AG04450 (cell line): ENCODE results near the gene CCL28. TPM values are rescaled to one million over a fixed set of nuclear protein-coding genes. Genes with fewer than 3 reads are reported as not detected.

Source experiments
- CTCF ChIA-PET: fragments of 300-600, 350-600 bp; formaldehyde crosslinking; extraction: SDS; loops from one replicate; lab custom pipeline; 2022; ENCODE audit warnings: antibody characterized with exemption, inconsistent platforms; lab: Charles Lee
- POLR2A ChIA-PET: fragments of 350-600 bp; formaldehyde crosslinking; extraction: SDS; loops from one replicate; lab custom pipeline; 2021; ENCODE audit warnings: antibody characterized with exemption, inconsistent platforms; lab: Yijun Ruan, JAX
- DNase-seq: peaks from one replicate; pipeline ENCODE4 v3.0.0-alpha.2; 2011; ENCODE audit warnings: low read depth, low spot score
- H3K27ac ChIP-seq: one replicate; pipeline ENCODE4 v1.5.1; 2012; ENCODE audit warnings: low read depth, low read length, control low read depth
- H3K27me3 ChIP-seq: one replicate; pipeline ENCODE4 v1.6.0; 2012; ENCODE audit warnings: low read length; ENCODE audit not compliant: control insufficient read depth, insufficient read depth
- H3K4me3 ChIP-seq: 2 replicates; pipeline ENCODE4 v1.5.1; 2011; ENCODE audit warnings: mild to moderate bottlenecking, low read depth, low read length, control low read depth
- H3K9me3 ChIP-seq: 2 replicates; pipeline ENCODE4 v1.5.1; 2012; ENCODE audit warnings: low read length; ENCODE audit not compliant: control insufficient read depth, insufficient read depth
- polyA plus RNA-seq: library from polyadenylated mRNA; depleted of rRNA; stranded (reverse); fragments of >200 nt; gene quantifications from 2 replicates; pipeline ENCODE4 v1.2.3, GENCODE V29; 2011
- TF ChIP-seq, protein P1 (sequence below): IDR thresholded peaks from 2 replicates; pipeline ENCODE4 v1.5.1; 2011; ENCODE audit warnings: low read depth, low read length, control low read depth, inconsistent platforms

Gene CCL28
- polyA plus RNA-seq, 1 experiment: 0.04 TPM

DNA sequence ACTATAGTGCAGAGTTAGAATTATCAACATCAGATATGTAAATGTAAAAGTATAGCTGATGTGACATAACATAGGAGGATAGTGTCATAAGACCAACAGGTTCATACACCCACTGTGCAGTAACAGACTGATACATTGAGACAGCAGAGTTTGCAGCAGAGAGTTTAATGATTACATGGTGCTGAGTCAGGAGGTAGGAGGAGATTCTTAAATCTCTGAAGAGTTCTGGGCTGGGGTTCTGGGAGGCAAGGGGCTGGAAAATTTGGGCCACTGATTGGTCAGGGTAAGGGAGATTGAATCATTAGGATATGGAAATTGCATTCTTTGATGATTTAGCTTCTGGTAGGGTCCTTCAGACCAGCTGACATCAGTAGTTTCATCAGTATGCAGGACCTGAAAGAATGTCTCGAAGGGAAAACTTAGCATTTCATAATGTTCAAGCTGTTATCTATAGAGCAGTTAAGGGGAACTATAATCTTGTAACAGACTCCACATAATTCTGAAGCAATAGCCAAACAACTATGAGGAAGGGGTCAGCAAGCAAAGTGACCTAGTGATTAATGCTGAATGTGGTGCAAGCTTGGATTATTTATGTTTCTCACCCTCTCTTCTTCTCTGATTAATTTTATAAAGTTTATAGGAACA, 35.6 kb downstream of the CCL28 start:
- H3K4me3 ChIP-seq: no peak overlapping the region
- no peak for DNase-seq
- ChIA-PET CTCF (no interaction called here), POLR2A (no interaction called here)
- no peaks in the 10 kb centered on the region for H3K9me3 ChIP-seq
- no peaks in the 10 kb centered on the region for H3K27me3 ChIP-seq
- TF ChIP-seq, protein P1, sequence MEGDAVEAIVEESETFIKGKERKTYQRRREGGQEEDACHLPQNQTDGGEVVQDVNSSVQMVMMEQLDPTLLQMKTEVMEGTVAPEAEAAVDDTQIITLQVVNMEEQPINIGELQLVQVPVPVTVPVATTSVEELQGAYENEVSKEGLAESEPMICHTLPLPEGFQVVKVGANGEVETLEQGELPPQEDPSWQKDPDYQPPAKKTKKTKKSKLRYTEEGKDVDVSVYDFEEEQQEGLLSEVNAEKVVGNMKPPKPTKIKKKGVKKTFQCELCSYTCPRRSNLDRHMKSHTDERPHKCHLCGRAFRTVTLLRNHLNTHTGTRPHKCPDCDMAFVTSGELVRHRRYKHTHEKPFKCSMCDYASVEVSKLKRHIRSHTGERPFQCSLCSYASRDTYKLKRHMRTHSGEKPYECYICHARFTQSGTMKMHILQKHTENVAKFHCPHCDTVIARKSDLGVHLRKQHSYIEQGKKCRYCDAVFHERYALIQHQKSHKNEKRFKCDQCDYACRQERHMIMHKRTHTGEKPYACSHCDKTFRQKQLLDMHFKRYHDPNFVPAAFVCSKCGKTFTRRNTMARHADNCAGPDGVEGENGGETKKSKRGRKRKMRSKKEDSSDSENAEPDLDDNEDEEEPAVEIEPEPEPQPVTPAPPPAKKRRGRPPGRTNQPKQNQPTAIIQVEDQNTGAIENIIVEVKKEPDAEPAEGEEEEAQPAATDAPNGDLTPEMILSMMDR: no peak
- H3K27ac ChIP-seq: no peak overlapping the region

- TF ChIP-seq, protein P1: no peak
- no peak for DNase-seq
- H3K27ac ChIP-seq: no peak overlapping the region
- no peak overlapping the region for H3K4me3 ChIP-seq
- ChIA-PET CTCF (no interaction called here), POLR2A (no interaction called here)
- H3K9me3 ChIP-seq: no peaks in the 10 kb centered on the region
- H3K27me3 ChIP-seq: no peaks in the 10 kb centered on the region
Measured at GRCh38 chr5:43371821-43372220, 40.4 kb downstream of the CCL28 start.

GRCh38 chr5:43370352-43370751, 41.8 kb downstream of the CCL28 start:
- DNase-seq: no peak
- CTCF ChIA-PET: no interaction called here
- TF ChIP-seq, protein P1: no peak
- POLR2A ChIA-PET: no interaction called here
- Histone ChIP-seq H3K4me3 (no peak overlapping the region), H3K9me3 (no peaks in the 10 kb centered on the region), H3K27me3 (no peaks in the 10 kb centered on the region), H3K27ac (no peak overlapping the region)

DNA sequence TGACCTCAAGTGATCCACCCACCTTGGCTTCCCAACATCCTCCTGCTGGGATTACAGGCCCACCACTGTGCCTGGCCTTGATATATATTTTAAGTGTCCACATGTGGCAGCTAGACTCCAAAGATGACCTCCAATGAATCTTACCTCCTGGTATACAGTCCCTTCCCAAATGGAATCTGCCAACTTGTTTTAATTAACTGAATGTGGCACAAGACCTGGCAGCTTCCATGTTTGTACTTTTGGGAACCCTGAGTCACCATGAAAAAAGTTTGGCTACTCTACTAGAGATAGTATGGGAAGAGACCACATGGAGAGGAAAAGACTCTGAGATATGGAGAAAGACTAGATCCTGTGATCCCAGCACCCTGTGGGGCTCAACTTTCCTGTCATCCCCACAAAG, 42.5 kb downstream of the CCL28 start:
- POLR2A ChIA-PET: no interaction called here
- Histone ChIP-seq H3K9me3 (no peaks in the 10 kb centered on the region), H3K27me3 (no peaks in the 10 kb centered on the region), H3K4me3 (no peak overlapping the region), H3K27ac (no peak overlapping the region)
- TF ChIP-seq, protein P1: no peak
- DNase-seq: no peak
- CTCF ChIA-PET: no interaction called here

DNA sequence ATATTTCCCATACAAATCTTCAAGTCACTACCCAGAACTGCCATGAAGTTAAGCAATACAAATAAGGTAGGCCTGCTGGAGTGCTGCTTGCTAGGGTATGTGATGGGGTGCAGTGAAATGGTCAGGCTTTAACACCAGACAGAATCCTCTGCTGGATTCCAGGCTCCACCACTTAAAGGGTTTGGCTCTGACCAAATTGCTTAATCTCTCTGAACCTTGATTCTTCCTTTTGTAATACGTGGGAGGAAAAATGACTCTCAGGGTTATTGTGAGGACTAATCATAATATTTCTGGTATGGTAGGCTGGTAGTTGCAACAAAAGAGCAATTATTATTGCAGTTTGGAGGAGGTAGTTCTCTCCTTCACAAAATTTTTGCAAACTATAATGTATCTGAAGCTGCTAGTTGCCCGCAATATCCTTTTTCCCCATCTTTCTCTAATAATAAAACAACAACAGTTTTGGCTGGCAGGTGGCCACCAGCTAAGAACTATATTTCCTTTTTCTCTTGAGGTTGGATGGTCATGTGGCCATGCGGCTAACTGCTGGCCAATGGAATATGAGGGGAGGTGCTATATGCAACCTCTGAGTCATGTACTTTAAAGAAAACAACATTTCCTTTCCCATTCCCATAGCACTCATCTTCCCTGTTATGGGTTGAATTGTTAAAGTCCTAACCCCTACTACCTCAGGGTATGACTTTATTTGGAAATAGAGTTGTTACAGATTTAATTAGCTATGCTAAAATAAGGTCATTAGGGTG, 44.1 kb downstream of the CCL28 start:
- Histone ChIP-seq H3K4me3 (no peak overlapping the region), H3K9me3 (no peaks in the 10 kb centered on the region), H3K27ac (no peak overlapping the region), H3K27me3 (no peaks in the 10 kb centered on the region)
- CTCF ChIA-PET: no interaction called here
- TF ChIP-seq, protein P1: no peak
- no peak for DNase-seq
- POLR2A ChIA-PET: no interaction called here
